HL-60/S4 (cell line): Measurements from ENCODE around the gene PORCN.
"Not testable (repeated sequence)": the region's sequence is repeated elsewhere in the genome, so short reads cannot be mapped to it uniquely, and the experiment has no call there.

ENCODE experiments used
- in situ Hi-C: fragments of 300-500 bp; cut with MboI; formaldehyde crosslinking; loops from 2 replicates; pipeline ENCODE4 v1.14.3; 2022; ENCODE audit warnings: low sequenced_read_pairs

The PORCN gene

DNA sequence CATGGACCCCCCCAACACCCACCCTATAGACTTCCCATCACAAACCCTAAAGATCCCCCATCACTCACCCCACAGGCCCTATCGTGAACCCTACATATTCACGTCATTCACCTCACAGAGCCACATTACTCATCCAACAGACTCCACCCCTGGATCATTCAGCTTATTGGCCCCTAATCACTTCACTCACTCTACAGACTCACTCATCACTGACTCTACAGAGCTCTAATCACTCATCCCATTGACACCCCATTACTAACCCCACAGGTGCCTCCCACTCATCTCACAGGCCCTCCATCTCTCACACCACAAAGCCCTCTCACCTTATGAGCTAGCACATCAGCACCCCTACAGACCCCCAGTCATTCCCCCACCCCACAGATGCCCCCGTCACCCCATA, 24.4 kb downstream of the PORCN start:
- in situ Hi-C loops: no loop called here

DNA sequence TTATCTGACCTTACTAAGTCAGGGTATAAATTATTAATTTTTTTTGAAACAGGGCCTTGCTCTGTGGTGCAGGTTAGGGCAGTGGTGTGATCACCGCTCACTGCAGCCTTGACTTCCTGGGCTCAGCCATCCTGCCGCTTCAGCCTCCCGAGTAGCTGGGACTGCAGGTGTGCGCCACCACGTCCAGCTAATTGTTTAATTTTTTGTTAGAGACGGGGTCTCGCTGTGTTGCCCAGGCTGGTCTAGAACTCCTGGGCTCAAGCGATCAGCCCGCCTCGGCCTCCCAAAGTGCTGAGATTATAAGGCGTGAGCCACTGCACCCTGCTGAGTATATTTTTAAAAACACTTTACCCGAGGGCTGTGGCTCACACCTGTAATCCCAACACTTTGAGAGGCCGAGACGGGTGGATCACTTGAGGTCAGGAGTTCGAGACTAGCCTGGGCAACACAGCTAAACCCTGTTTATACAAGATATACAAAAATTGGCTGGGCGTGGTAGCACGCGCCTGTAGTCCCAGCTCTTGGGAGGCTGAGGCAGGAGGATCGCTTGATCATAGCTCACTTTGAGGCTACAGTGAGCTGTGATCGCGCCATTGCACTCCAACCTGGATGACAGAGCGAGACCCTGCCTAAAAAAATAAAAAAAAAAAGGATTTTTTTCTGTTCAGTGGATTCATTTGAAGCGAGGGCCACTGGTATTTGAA, 30.0 kb downstream of the PORCN start:
- in situ Hi-C loops: no loop called here

DNA sequence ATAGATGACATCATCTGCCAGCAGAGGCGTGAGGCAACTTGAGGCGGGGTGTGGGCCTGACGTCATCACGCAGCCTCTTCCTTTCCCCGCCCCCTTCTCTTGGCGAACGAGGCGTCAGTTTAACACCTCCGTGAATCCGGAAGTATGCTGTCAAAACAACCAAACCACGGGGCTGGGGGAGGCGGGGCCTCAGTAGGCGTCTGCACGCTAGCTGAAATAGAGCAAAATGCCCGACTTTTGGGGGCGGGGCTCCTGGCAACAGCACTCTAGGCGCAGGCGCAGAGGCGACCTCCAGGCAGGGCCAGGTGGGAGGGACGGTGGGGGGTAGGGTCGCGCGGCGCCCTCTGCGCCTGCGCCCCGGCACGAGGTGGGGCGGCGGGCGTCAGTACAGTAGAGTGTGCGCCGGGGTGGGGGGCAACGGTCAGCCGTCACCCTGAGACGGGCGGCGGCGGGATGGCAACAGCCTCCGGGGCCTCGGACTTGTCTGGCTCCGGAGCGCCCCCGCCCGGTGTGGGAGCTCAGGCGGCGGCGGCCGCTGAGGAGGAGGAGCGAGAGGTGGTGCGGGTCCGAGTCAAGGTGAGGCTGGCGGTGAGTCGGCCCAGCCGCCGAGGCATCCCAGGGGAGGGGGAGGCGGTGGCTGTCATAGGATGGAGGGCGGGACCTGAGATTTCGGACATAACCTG, 30.7 kb downstream of the PORCN start, which contains the start of gene TBC1D25:
TSS of gene TBC1D25 (plus strand) at position 370 of the 683 bp plus-strand sequence. CDS start at position 454, 84 bp downstream.
- in situ Hi-C loops: no loop called here

DNA sequence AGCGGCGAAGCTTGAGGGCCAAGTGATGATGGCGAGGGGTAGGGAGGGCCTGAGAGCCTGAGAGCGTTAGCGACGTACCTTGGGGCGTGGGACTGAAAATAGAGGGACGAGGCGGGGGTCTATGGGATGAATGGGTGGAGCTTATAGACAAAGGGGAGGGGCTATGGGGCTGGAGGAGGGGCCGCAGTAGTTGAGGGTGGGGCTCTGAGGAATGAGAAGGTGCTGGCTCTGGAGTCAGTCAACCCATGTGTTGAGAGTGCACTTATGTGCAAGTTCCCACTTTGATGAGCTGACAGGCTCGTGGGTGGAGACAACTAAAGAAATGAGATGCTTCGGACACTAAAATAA, 31.2 kb downstream of the PORCN start:
- in situ Hi-C loops: no loop called here

DNA sequence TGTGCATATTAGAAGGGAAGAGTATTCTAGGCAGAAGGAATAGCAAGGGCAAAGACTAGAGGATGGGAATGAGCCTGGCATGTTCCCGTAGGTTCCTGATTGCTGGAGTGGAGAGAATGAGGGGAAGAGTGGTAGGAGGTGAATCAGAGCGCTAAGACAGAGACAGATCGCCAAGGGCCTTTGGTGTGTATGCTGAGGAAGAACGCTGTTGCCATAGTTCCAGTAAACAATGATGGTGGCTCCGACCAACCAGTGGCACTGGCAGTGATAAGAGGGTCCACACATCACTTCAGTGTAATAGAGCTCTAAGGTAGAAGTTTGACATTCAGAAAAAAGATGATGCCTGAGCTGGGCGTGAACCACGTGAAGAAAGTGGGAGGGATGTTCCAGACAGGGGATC, 31.7 kb downstream of the PORCN start:
- in situ Hi-C loops: no loop called here

DNA sequence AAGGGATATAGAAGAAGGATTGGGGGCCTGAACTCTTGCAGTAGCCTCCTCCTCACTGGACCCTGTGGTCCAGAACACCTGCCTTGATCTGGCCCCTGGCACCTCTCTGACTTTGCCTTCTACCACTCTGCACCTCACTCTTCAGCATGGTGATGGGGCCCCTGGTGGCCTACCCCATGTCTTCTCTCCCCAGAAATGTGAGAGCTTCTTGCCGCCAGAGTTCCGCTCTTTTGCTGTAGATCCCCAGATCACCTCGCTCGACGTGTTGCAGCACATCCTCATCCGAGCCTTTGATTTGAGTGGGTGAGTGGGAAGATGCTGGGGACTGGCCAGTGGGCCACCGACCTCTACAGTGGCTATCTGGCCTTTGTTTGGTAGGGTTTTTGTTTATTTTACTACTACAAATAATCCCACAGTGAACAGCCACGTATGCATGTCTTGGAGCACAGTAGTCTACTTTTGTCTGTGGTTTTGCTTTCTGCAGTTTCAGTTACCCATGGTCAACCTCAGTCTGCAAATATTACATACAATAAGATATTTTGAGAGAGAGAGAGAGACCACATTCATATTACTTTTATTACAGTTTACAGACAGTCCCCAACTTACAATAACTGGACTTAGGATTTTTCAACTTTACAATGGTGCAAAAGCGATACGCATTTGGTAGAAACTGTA, 32.5 kb downstream of the PORCN start:
- in situ Hi-C loops: no loop called here

DNA sequence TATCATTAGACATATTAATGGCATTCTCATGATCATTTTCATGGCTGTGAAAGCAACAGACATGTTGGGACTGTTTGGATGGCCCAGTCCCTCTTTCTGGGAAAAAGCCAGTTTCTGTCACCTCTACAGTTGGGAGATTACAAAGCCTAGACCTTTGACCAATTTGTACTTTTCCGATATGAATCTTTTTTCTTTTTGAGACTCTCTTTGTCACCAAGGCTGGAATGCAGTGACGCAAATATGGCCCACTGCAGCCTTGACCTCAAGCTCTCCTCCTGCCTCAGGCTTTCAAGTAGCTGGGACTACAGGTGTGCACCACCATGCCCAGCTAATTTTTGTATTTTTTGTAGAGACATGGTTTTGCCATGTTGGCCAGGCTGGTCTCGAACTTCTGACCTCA, 40.1 kb downstream of the PORCN start:
- in situ Hi-C loops: no loop called here

DNA sequence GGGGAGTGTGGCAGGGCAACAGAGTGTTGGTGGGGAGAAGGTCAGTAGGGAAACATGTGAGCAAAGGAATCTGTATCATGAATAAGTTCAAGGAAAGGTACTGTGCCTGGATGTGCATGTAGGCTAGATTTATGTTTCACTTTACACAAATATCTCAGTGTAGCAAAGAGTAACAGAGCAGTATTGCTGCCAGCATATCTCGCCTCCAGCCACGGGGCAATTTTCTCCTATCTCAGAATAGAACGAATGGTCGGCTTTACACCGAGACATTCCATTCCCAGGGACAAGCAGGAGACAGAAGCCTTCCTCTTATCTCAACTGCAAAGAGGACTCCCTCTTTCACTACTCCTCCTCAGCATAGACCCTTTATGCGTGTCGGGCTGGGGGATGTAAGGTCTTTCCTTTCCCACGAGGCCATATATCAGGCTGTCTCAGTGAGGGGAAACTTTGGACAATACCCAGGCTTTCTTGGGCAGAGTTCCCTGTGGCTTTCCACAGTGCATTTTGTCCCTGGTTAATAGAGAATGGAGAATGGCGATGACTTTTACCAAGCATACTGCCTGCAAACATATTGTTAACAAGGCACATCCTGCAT, 47.0 kb downstream of the PORCN start:
- in situ Hi-C loops: not testable (repeated sequence)

DNA sequence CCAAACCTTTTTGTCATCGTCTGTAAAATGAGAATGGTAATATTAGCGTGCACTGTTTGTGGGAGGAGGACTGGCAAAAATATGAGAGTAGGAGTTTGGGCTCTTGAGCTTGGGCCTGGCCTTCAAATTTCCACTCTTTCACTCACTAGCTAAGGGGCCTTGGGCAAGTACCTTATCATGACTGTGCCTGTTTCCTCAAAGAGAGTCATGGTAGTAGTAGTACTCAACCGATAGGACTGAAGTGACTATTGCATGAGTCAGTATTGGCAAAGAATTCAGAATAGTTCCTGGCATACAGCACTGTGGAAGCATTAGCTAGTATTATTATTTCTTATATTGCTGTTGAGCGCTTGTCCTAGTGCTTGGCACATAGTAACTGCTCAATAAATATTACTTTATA, 49.5 kb downstream of the PORCN start:
- in situ Hi-C loops: no loop called here

DNA sequence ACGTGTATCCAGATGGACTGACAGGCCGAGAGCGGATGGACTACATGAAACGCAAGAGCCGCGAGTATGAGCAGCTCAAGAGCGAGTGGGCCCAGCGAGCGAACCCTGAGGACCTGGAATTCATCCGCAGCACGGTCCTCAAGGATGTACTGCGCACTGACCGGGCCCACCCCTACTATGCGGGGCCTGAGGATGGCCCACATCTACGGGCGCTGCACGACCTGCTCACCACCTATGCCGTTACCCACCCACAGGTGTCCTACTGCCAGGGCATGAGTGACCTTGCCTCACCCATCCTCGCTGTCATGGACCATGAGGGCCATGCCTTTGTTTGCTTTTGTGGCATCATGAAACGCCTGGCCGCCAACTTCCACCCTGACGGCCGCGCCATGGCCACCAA, 50.8 kb downstream of the PORCN start:
- in situ Hi-C loops: no loop called here

DNA sequence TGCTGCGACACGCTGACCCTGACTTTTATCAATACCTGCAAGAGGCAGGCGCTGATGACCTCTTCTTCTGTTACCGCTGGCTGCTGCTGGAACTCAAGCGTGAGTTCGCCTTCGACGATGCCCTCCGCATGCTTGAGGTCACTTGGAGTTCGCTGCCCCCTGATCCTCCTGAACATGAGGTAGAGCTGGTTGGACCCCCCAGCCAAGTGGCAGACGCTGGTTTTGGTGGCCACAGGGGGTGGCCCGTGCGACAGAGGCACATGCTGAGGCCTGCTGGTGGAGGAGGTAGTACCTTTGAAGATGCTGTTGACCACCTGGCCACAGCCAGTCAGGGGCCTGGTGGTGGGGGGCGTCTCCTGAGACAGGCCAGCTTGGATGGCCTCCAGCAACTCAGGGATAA, 51.3 kb downstream of the PORCN start:
- in situ Hi-C loops: no loop called here

DNA sequence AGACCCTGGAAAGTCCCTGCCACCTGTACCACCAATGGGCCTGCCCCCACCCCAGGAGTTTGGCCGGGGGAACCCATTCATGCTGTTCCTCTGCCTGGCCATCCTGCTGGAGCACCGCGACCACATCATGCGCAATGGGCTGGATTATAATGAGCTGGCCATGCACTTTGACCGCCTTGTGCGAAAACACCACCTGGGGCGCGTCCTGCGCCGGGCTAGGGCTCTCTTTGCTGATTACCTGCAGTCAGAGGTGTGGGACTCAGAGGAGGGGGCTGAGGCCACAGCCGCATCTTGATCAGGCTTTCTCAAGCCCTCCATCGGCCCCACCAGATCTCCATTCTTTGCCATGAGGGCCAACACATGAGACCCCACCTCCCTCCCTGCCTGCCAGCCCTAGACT, 51.9 kb downstream of the PORCN start:
- in situ Hi-C loops: no loop called here

DNA sequence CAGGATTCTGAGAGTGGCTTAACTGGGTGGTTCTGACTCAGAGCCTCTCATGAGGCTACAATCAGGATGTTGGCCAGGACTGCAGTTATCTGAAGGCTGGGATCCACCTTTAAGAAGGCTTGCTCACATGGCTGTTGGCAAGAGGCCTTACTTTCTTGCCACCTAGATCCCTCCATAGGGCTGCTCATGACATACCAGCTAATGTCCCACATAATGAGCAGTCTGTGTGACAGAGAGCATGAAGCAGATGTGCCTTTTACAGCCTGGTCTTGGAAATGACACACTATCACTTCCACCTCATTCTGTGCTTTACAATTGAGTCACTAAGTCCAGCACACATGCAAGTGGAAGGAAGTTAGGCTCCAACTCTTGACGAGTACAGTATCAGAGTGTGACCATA, 61.2 kb downstream of the PORCN start:
- in situ Hi-C loops: no loop called here
